Ectodermal cell (in vitro differentiated cells): ENCODE results near the gene IFT25.

Experiments
- H3K27ac ChIP-seq: 2 replicates; pipeline ENCODE4 v1.7.0; 2013; ENCODE audit warnings: mild to moderate bottlenecking, low read depth, low read length; ENCODE audit not compliant: insufficient read depth, poor library complexity, severe bottlenecking
- H3K27me3 ChIP-seq: 2 replicates; pipeline ENCODE4 v1.7.0; 2013; ENCODE audit warnings: mild to moderate bottlenecking, low read length; ENCODE audit not compliant: insufficient read depth, control insufficient read depth, poor library complexity, severe bottlenecking
- H3K36me3 ChIP-seq: one replicate; pipeline ENCODE4 v1.7.0; 2013; ENCODE audit warnings: low read length; ENCODE audit not compliant: control insufficient read depth, insufficient read depth
- H3K4me1 ChIP-seq: one replicate; pipeline ENCODE4 v1.7.0; 2013; ENCODE audit warnings: low read length; ENCODE audit not compliant: control insufficient read depth, insufficient read depth
- H3K4me3 ChIP-seq: 2 replicates; pipeline ENCODE4 v1.7.0; 2013; ENCODE audit warnings: low read depth, low read length, control low read depth; ENCODE audit not compliant: insufficient read depth
- H3K9me3 ChIP-seq: 2 replicates; pipeline ENCODE4 v1.7.0; 2013; ENCODE audit warnings: mild to moderate bottlenecking, low read length, moderate library complexity; ENCODE audit not compliant: control insufficient read depth
- WGBS, 2 experiments: methylation state at CpG; one replicate each; pipeline ENCODE4 v1.1.7; 2013; ENCODE audit warnings: missing lambda C conversion rate in 2 of 2; 5-methylcytosine and 5-hydroxymethylcytosine counted together

IFT25 gene

GRCh38 chr1:53959664-53960250 is 14.3 kb upstream of the IFT25 start:
- H3K9me3 ChIP-seq: no peaks in the 10 kb centered on the region
- H3K4me1 ChIP-seq: no peaks in the 10 kb centered on the region
- H3K27me3 ChIP-seq: no peaks in the 10 kb centered on the region
- H3K27ac ChIP-seq: no peak overlapping the region
- no peak overlapping the region for H3K4me3 ChIP-seq
- peaks cover 28% of the 10 kb centered on the region for H3K36me3 ChIP-seq

- 89 to 92% methylated on average over 3 of the region's 3 CpGs for WGBS, 2 experiments
Measured at GRCh38 chr1:53957194-53957818, 11.8 kb upstream of the IFT25 start.

GRCh38 chr1:53956308-53957168 is 11.0 kb upstream of the IFT25 start:
- Histone ChIP-seq H3K36me3 (peaks cover 44% of the 10 kb centered on the region), H3K4me3 (no peak overlapping the region), H3K4me1 (no peaks in the 10 kb centered on the region), H3K9me3 (no peaks in the 10 kb centered on the region), H3K27ac (no peak overlapping the region), H3K27me3 (no peaks in the 10 kb centered on the region)
- 71 to 83% methylated on average over 2 to 3 of the region's 3 CpGs for WGBS, 2 experiments

More at GRCh38 chr1:53957194-53957818, 11.8 kb upstream of the IFT25 start:
- no peaks in the 10 kb centered on the region for H3K27me3 ChIP-seq
- H3K4me3 ChIP-seq: no peak overlapping the region
- H3K9me3 ChIP-seq: no peaks in the 10 kb centered on the region
- H3K27ac ChIP-seq: no peak overlapping the region
- no peaks in the 10 kb centered on the region for H3K4me1 ChIP-seq
- peaks cover 37% of the 10 kb centered on the region for H3K36me3 ChIP-seq

- Histone ChIP-seq H3K4me3 (no peak overlapping the region), H3K9me3 (no peaks in the 10 kb centered on the region), H3K36me3 (peaks cover 27% of the 10 kb centered on the region), H3K27me3 (no peaks in the 10 kb centered on the region), H3K4me1 (no peaks in the 10 kb centered on the region), H3K27ac (no peak overlapping the region)
- WGBS, 2 experiments: 100% methylated on average over 2 of the region's 2 CpGs; no CpG with 5 or more reads in 1 of the 2 experiments
Measured at GRCh38 chr1:53954128-53954527, 8.6 kb upstream of the IFT25 start.

- Histone ChIP-seq H3K36me3 (peaks cover 26% of the 10 kb centered on the region), H3K4me3 (no peak overlapping the region)
Measured at GRCh38 chr1:53951697-53952096, 6.2 kb upstream of the IFT25 start.

GRCh38 chr1:53949023-53949990 is 3.8 kb upstream of the IFT25 start:
- no peaks in the 10 kb centered on the region for H3K9me3 ChIP-seq
- no peak overlapping the region for H3K4me3 ChIP-seq
- 89 to 90% methylated on average over 4 of the region's 4 CpGs for WGBS, 2 experiments
- H3K4me1 ChIP-seq: peaks cover 10% of the 10 kb centered on the region
- H3K27ac ChIP-seq: no peak overlapping the region
- H3K27me3 ChIP-seq: no peaks in the 10 kb centered on the region
- peaks cover 18% of the 10 kb centered on the region for H3K36me3 ChIP-seq

More at GRCh38 chr1:53951697-53952096, 6.2 kb upstream of the IFT25 start:
- no peaks in the 10 kb centered on the region for H3K27me3 ChIP-seq
- H3K27ac ChIP-seq: no peak overlapping the region
- no peaks in the 10 kb centered on the region for H3K9me3 ChIP-seq
- WGBS, 2 experiments: 92 to 96% methylated on average over 5 of the region's 5 CpGs
- H3K4me1 ChIP-seq: peaks cover 6% of the 10 kb centered on the region

GRCh38 chr1:53948291-53948690 is 2.8 kb upstream of the IFT25 start:
- Histone ChIP-seq H3K9me3 (no peaks in the 10 kb centered on the region), H3K4me1 (peaks cover 10% of the 10 kb centered on the region), H3K4me3 (no peak overlapping the region), H3K27ac (no peak overlapping the region), H3K27me3 (no peaks in the 10 kb centered on the region), H3K36me3 (peaks cover 14% of the 10 kb centered on the region)
- WGBS, 2 experiments: 88 to 98% methylated on average over 3 to 5 of the region's 5 CpGs

- WGBS, 2 experiments: 42 to 52% methylated on average over 5 to 6 of the region's 6 CpGs
- no peaks in the 10 kb centered on the region for H3K27me3 ChIP-seq
- peaks cover 8% of the 10 kb centered on the region for H3K36me3 ChIP-seq
- peaks cover 14% of the 10 kb centered on the region for H3K4me1 ChIP-seq
- H3K9me3 ChIP-seq: no peaks in the 10 kb centered on the region
- no peak overlapping the region for H3K27ac ChIP-seq
- H3K4me3 ChIP-seq: peak overlapping the region; percentile 80
Measured at GRCh38 chr1:53947172-53947907, 1.8 kb upstream of the IFT25 start.
